Measurements from ENCODE around the gene MIPOL1.

The MIPOL1 gene

GRCh38 chr14:37420622-37421021 is 222.9 kb downstream of the MIPOL1 start:
- H3K4me3 ChIP-seq (ENCODE audit: control insufficient read depth, low read depth, low read length): no peak overlapping the region
- no peak for DNase-seq (ENCODE audit: low read depth)
- no peak for TF ChIP-seq CTCF (conservative IDR thresholded peaks at IDR 0.05; ENCODE audit: control insufficient read depth, insufficient read depth, low read depth, low read length)

- H3K4me3 ChIP-seq (ENCODE audit: control insufficient read depth, low read depth, low read length): no peak overlapping the region
- no peak for DNase-seq (ENCODE audit: low read depth)
- TF ChIP-seq CTCF (conservative IDR thresholded peaks at IDR 0.05; ENCODE audit: control insufficient read depth, insufficient read depth, low read depth, low read length): no peak
Measured at GRCh38 chr14:37422319-37422718, 224.6 kb downstream of the MIPOL1 start.

GRCh38 chr14:37422748-37423147 is 225.0 kb downstream of the MIPOL1 start:
- no peak for DNase-seq (ENCODE audit: low read depth)
- H3K4me3 ChIP-seq (ENCODE audit: control insufficient read depth, low read depth, low read length): no peak overlapping the region
- TF ChIP-seq CTCF (conservative IDR thresholded peaks at IDR 0.05; ENCODE audit: control insufficient read depth, insufficient read depth, low read depth, low read length): no peak

GRCh38 chr14:37428954-37429353 is 231.2 kb downstream of the MIPOL1 start:
- H3K4me3 ChIP-seq (ENCODE audit: control insufficient read depth, low read depth, low read length): no peak overlapping the region
- no peak for DNase-seq (ENCODE audit: low read depth)
- no peak for TF ChIP-seq CTCF (conservative IDR thresholded peaks at IDR 0.05; ENCODE audit: control insufficient read depth, insufficient read depth, low read depth, low read length)

- no peak for TF ChIP-seq CTCF (conservative IDR thresholded peaks at IDR 0.05; ENCODE audit: control insufficient read depth, insufficient read depth, low read depth, low read length)
- DNase-seq (ENCODE audit: low read depth): no peak
- H3K4me3 ChIP-seq (ENCODE audit: control insufficient read depth, low read depth, low read length): no peak overlapping the region
Measured at GRCh38 chr14:37429618-37430017, 231.9 kb downstream of the MIPOL1 start.

GRCh38 chr14:37434867-37435266 is 237.1 kb downstream of the MIPOL1 start:
- no peak overlapping the region for H3K4me3 ChIP-seq (ENCODE audit: control insufficient read depth, low read depth, low read length)
- DNase-seq (ENCODE audit: low read depth): no peak
- no peak for TF ChIP-seq CTCF (conservative IDR thresholded peaks at IDR 0.05; ENCODE audit: control insufficient read depth, insufficient read depth, low read depth, low read length)

- H3K4me3 ChIP-seq (ENCODE audit: control insufficient read depth, low read depth, low read length): no peak overlapping the region
- TF ChIP-seq CTCF (conservative IDR thresholded peaks at IDR 0.05; ENCODE audit: control insufficient read depth, insufficient read depth, low read depth, low read length): no peak
- no peak for DNase-seq (ENCODE audit: low read depth)
Measured at GRCh38 chr14:37436519-37436918, 238.8 kb downstream of the MIPOL1 start.

Measured in fibroblast of mammary gland (primary cell).